H9 (cell line): ENCODE results near the gene SPINK13. TPM values are rescaled to one million over a fixed set of nuclear protein-coding genes. Genes with fewer than 3 reads are reported as not detected.
"Not testable (repeated sequence)": the region's sequence is repeated elsewhere in the genome, so short reads cannot be mapped to it uniquely, and the experiment has no call there.

Source experiments
- DNase-seq: peaks from one replicate; pipeline ENCODE4 v3.0.0-alpha.2; 2017
- H2AFZ ChIP-seq: one replicate; pipeline ENCODE4 v1.6.1; 2013; ENCODE audit warnings: mild to moderate bottlenecking, low read length, control low read depth, moderate library complexity
- H2AK5ac ChIP-seq: 2 replicates; pipeline ENCODE4 v1.6.1; 2013; ENCODE audit warnings: low read length, control low read depth, mixed read lengths; ENCODE audit not compliant: insufficient read length
- H2BK120ac ChIP-seq: one replicate; pipeline ENCODE4 v1.6.1; 2013; ENCODE audit warnings: low read depth, mild to moderate bottlenecking, low read length, control low read depth, inconsistent platforms; ENCODE audit not compliant: poor library complexity, severe bottlenecking
- H2BK12ac ChIP-seq: 2 replicates; pipeline ENCODE4 v1.6.1; 2013; ENCODE audit warnings: low read length, control low read depth, mixed read lengths, low read depth; ENCODE audit not compliant: insufficient read length
- H2BK15ac ChIP-seq: 2 replicates; pipeline ENCODE4 v1.6.1; 2013; ENCODE audit warnings: low read depth, low read length, control low read depth
- H2BK20ac ChIP-seq: one replicate; pipeline ENCODE4 v1.6.1; 2013; ENCODE audit warnings: low read depth, mild to moderate bottlenecking, low read length, control low read depth, inconsistent platforms; ENCODE audit not compliant: poor library complexity, severe bottlenecking
- H2BK5ac ChIP-seq: 2 replicates; pipeline ENCODE4 v1.6.1; 2013; ENCODE audit warnings: low read length, control low read depth, mixed read lengths; ENCODE audit not compliant: insufficient read length
- H3K14ac ChIP-seq: 2 replicates; pipeline ENCODE4 v1.6.1; 2013; ENCODE audit warnings: low read length, control low read depth; ENCODE audit not compliant: insufficient read depth
- H3K18ac ChIP-seq: 2 replicates; pipeline ENCODE4 v1.6.1; 2013; ENCODE audit warnings: low read depth, mild to moderate bottlenecking, mixed read lengths, low read length, control low read depth; ENCODE audit not compliant: insufficient read length
- H3K23ac ChIP-seq: 2 replicates; pipeline ENCODE4 v1.6.1; 2013; ENCODE audit warnings: low read length, control low read depth, mixed read lengths, low read depth; ENCODE audit not compliant: insufficient read length
- H3K23me2 ChIP-seq: 2 replicates; pipeline ENCODE4 v1.6.1; 2013; ENCODE audit warnings: low read depth, mild to moderate bottlenecking, mixed read lengths, low read length, control low read depth; ENCODE audit not compliant: insufficient read length, poor library complexity, severe bottlenecking
- H3K27ac ChIP-seq: 2 replicates; pipeline ENCODE4 v1.5.1; 2013; ENCODE audit warnings: low read length, control low read depth, mixed read lengths, low read depth; ENCODE audit not compliant: insufficient read length
- H3K27me3 ChIP-seq: 2 replicates; pipeline ENCODE4 v1.6.1; 2013; ENCODE audit warnings: low read length, control low read depth, inconsistent platforms; ENCODE audit not compliant: insufficient read depth
- H3K4ac ChIP-seq: 2 replicates; pipeline ENCODE4 v1.6.1; 2013; ENCODE audit warnings: low read depth, mild to moderate bottlenecking, control low read depth, inconsistent platforms, low read length, moderate library complexity
- H3K4me1 ChIP-seq: 2 replicates; pipeline ENCODE4 v1.6.1; 2013; ENCODE audit warnings: low read length, control low read depth, inconsistent platforms; ENCODE audit not compliant: insufficient read depth
- H3K4me2 ChIP-seq: 2 replicates; pipeline ENCODE4 v1.6.1; 2013; ENCODE audit warnings: low read length, control low read depth, mixed read lengths; ENCODE audit not compliant: insufficient read length, insufficient read depth
- H3K56ac ChIP-seq: 2 replicates; pipeline ENCODE4 v1.6.1; 2013; ENCODE audit warnings: low read depth, mild to moderate bottlenecking, mixed read lengths, low read length, control low read depth; ENCODE audit not compliant: insufficient read length
- H3K79me1 ChIP-seq: 2 replicates; pipeline ENCODE4 v1.6.1; 2013; ENCODE audit warnings: low read depth, mild to moderate bottlenecking, moderate library complexity, low read length, control low read depth, inconsistent platforms; ENCODE audit not compliant: insufficient read depth, poor library complexity, severe bottlenecking
- H3K79me2 ChIP-seq: 2 replicates; pipeline ENCODE4 v1.6.1; 2013; ENCODE audit warnings: low read length, control low read depth, inconsistent platforms; ENCODE audit not compliant: insufficient read depth
- H3K9ac ChIP-seq: 2 replicates; pipeline ENCODE4 v1.6.1; 2013; ENCODE audit warnings: low read length, control low read depth, mixed read lengths; ENCODE audit not compliant: insufficient read length; ENCODE audit errors: extremely low read depth
- H3K9me3 ChIP-seq: one replicate; pipeline ENCODE4 v1.6.1; 2013; ENCODE audit warnings: low read depth, low read length, inconsistent platforms; ENCODE audit not compliant: control insufficient read depth
- H3T11ph ChIP-seq: one replicate; pipeline ENCODE4 v1.6.1; 2013; ENCODE audit warnings: mild to moderate bottlenecking, low read length, control low read depth, inconsistent platforms
- H4K20me1 ChIP-seq: one replicate; pipeline ENCODE4 v1.6.1; 2013; ENCODE audit not compliant: control insufficient read depth, insufficient read length, insufficient read depth
- H4K5ac ChIP-seq: 2 replicates; pipeline ENCODE4 v1.6.1; 2013; ENCODE audit warnings: low read depth, mild to moderate bottlenecking, mixed read lengths, low read length, control low read depth; ENCODE audit not compliant: insufficient read length
- H4K8ac ChIP-seq: replicated peaks from 2 replicates; pipeline ENCODE4 v1.6.1; 2013; ENCODE audit warnings: low read length, control low read depth, mixed read lengths, low read depth; ENCODE audit not compliant: insufficient read length
- H4K91ac ChIP-seq: 2 replicates; pipeline ENCODE4 v1.6.1; 2013; ENCODE audit warnings: low read depth, mild to moderate bottlenecking, moderate library complexity, mixed read lengths, low read length, control low read depth; ENCODE audit not compliant: insufficient read length
- H3K27ac Mint-ChIP-seq, 3 experiments: 2 replicates in 2 of 3; 3 replicates in 1 of 3; pipeline ENCODE4 v1.8.0; 2020 to 2021; ENCODE audit warnings: mixed read lengths in 3 of 3, mild to moderate bottlenecking in 1 of 3, moderate library complexity in 1 of 3
- H3K27me3 Mint-ChIP-seq: 2 replicates; pipeline ENCODE4 v1.8.0; 2021; ENCODE audit warnings: low read depth, mild to moderate bottlenecking, moderate library complexity, mixed read lengths
- H3K36me3 Mint-ChIP-seq, 3 experiments: 2 replicates in 2 of 3; 3 replicates in 1 of 3; pipeline ENCODE4 v1.8.0; 2020 to 2021; ENCODE audit warnings: low read depth in 3 of 3, mixed read lengths in 3 of 3; ENCODE audit not compliant: insufficient read depth in 1 of 3
- H3K4me1 Mint-ChIP-seq, 2 experiments: 2 replicates each; pipeline ENCODE4 v1.8.0; 2020; ENCODE audit warnings: mixed read lengths in 2 of 2
- H3K4me3 Mint-ChIP-seq, 2 experiments: 2 replicates in 1 of 2; 3 replicates in 1 of 2; pipeline ENCODE4 v1.8.0; 2020 to 2021; ENCODE audit warnings: mild to moderate bottlenecking in 2 of 2, mixed read lengths in 2 of 2, moderate library complexity in 1 of 2
- H3K9me3 Mint-ChIP-seq, 2 experiments: 2 replicates in 1 of 2; 3 replicates in 1 of 2; pipeline ENCODE4 v1.8.0; 2020; ENCODE audit warnings: mild to moderate bottlenecking in 2 of 2, mixed read lengths in 2 of 2, moderate library complexity in 1 of 2
- CTCF ChIP-seq: fragments of 200-600 bp; sonication (generic); conservative IDR thresholded peaks from 3 replicates; pipeline ENCODE4 v1.8.0; 2021; ENCODE audit warnings: antibody characterized with exemption, mild to moderate bottlenecking
- WGBS: extraction: QIAGEN DNeasy Blood & Tissue Kit; methylation state at CpG from one replicate; pipeline ENCODE4 v1.1.7; 2013; ENCODE audit warnings: missing lambda C conversion rate, low lambda C conversion rate, mixed read lengths; ENCODE audit not compliant: insufficient read length; ENCODE audit errors: extremely low coverage; 5-methylcytosine and 5-hydroxymethylcytosine counted together
- total RNA-seq: library from RNA; stranded (reverse); gene quantifications from 2 replicates; pipeline ENCODE4 v1.2.1, GENCODE V29; 2021

SPINK13 gene
- total RNA-seq, 1 experiment from 2014 or later: not detected

DNA sequence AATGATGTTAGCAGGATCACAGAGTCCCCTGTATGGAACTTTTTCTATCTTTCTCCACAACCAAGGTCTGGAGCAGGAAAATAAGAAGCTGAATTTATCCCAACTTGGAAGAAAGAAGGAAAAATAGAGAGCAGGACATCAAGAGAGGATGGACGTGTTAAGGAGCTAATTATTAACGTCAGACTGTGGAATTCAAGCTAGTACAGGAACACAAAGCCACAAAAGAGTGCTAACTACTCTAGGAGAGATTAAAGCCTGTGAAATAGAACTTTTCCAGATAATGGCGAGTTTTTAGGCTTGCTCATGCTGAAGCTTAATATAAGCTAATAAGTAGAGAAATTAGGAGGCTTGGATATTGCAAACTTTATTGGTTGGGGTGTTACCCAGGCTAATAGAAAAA lies 632 bp upstream of the SPINK13 start:
- H3K36me3 Mint-ChIP-seq: no peaks in the 10 kb centered on the region
- Histone ChIP-seq H3K27ac (no peak overlapping the region), H2BK5ac (no peak overlapping the region), H3K79me1 (no peaks in the 10 kb centered on the region), H3K79me2 (no peaks in the 10 kb centered on the region), H4K5ac (no peak overlapping the region), H3K27me3 (no peaks in the 10 kb centered on the region), H3K23ac (no peak overlapping the region), H2BK12ac (no peak overlapping the region), H4K20me1 (no peaks in the 10 kb centered on the region), H3K4ac (no peak overlapping the region), H2AFZ (no peak overlapping the region), H4K91ac (no peak overlapping the region), H3K9ac (no peak overlapping the region), H4K8ac (no peak overlapping the region), H2BK20ac (no peak overlapping the region), H3K18ac (no peak overlapping the region), H2BK120ac (no peak overlapping the region), H3K4me1 (no peaks in the 10 kb centered on the region), H3K23me2 (no peaks in the 10 kb centered on the region), H3K56ac (no peak overlapping the region), H2BK15ac (no peak overlapping the region), H2AK5ac (no peak overlapping the region), H3K4me2 (no peak overlapping the region), H3T11ph (no peak overlapping the region), H3K9me3 (no peaks in the 10 kb centered on the region), H3K14ac (no peak overlapping the region)
- H3K27ac Mint-ChIP-seq: no peak overlapping the region
- no peak for TF ChIP-seq CTCF
- H3K27me3 Mint-ChIP-seq: no peaks in the 10 kb centered on the region
- peaks cover 0 to 4% of the 10 kb centered on the region in 2 experiments; a peak in 3 of 5 replicates for H3K9me3 Mint-ChIP-seq
- WGBS: no CpG with 5 or more reads among the region's 3 CpGs
- no peak for DNase-seq
- no peaks in the 10 kb centered on the region for H3K4me1 Mint-ChIP-seq
- H3K4me3 Mint-ChIP-seq: no peak overlapping the region

GRCh38 chr5:148275129-148275528 lies 6.5 kb downstream of the SPINK13 start:
- H4K8ac ChIP-seq, H4K5ac ChIP-seq, H2AK5ac ChIP-seq, H3K4me3 Mint-ChIP-seq, H3K23me2 ChIP-seq, H3K4me2 ChIP-seq, H4K20me1 ChIP-seq, H3K18ac ChIP-seq, H3K4me1 Mint-ChIP-seq, H3K23ac ChIP-seq, H2BK12ac ChIP-seq, H2BK20ac ChIP-seq, H3K27me3 ChIP-seq, H3K27ac ChIP-seq, H3K79me1 ChIP-seq, H4K91ac ChIP-seq, H3K27me3 Mint-ChIP-seq, H3K4ac ChIP-seq, H2BK120ac ChIP-seq, H3K9ac ChIP-seq, H3K4me1 ChIP-seq, H3K9me3 ChIP-seq, DNase-seq, H3T11ph ChIP-seq, H3K56ac ChIP-seq, H3K9me3 Mint-ChIP-seq, H3K27ac Mint-ChIP-seq, H3K79me2 ChIP-seq, H2BK5ac ChIP-seq, H2AFZ ChIP-seq, H2BK15ac ChIP-seq, H3K14ac ChIP-seq: not testable (repeated sequence)
- no CpG with 5 or more reads among the region's 2 CpGs for WGBS
- H3K36me3 Mint-ChIP-seq: peaks cover 3 to 12% (median 3%) of the 10 kb centered on the region in 3 experiments; a peak in 6 of 7 replicates
